NCI-H2196 treated with DMSO at 0.1 percent for 48 hours (cell line): ENCODE results near the gene GLTPD2.

Experiments used
- DNase-seq: peaks from one replicate; lab custom pipeline; 2025; ENCODE audit not compliant: unreplicated experiment; lab: John Stamatoyannopoulos, UW

Gene GLTPD2

GRCh38 chr17:4771519-4772234 lies 17.1 kb upstream of the GLTPD2 start, which contains the start of gene TM4SF5:
TSS of gene TM4SF5 (plus strand) at chr17:4771886. CDS start at chr17:4771923, 37 bp downstream.
- DNase-seq, result no peak

GRCh38 chr17:4772235-4772613 lies 16.5 kb upstream of the GLTPD2 start:
- no peak for DNase-seq

GRCh38 chr17:4777969-4778760 lies 10.6 kb upstream of the GLTPD2 start:
- DNase-seq, result no peak

GRCh38 chr17:4780325-4780955 lies 8.3 kb upstream of the GLTPD2 start:
- DNase-seq, result no peak

- no peak for DNase-seq
These were observed 6.1 kb upstream of the GLTPD2 start for GRCh38 chr17:4782652-4783051.

- no peak for DNase-seq
These were observed 3.3 kb upstream of the GLTPD2 start for GRCh38 chr17:4785311-4786105.

- no peak for DNase-seq
These were observed 2.7 kb upstream of the GLTPD2 start, which contains the start of gene VMO1 for GRCh38 chr17:4786106-4786511. TSS of gene VMO1 (minus strand) at chr17:4786364. CDS start at chr17:4786352, 12 bp downstream.

GRCh38 chr17:4786516-4786915 lies 2.2 kb upstream of the GLTPD2 start:
- DNase-seq, result no peak

- no peak for DNase-seq
These were observed 481 bp upstream of the GLTPD2 start for GRCh38 chr17:4788159-4788806.

GRCh38 chr17:4789701-4789950 lies 862 bp downstream of the GLTPD2 start:
- DNase-seq, result no peak

- peak; percentile 34 for DNase-seq
These were observed 1.4 kb downstream of the GLTPD2 start for GRCh38 chr17:4789951-4790704.

GRCh38 chr17:4790705-4791088 lies 1.9 kb downstream of the GLTPD2 start:
- DNase-seq, result no peak

GRCh38 chr17:4795168-4795567 lies 6.4 kb downstream of the GLTPD2 start:
- no peak for DNase-seq

GRCh38 chr17:4796552-4796920 lies 7.8 kb downstream of the GLTPD2 start:
- DNase-seq, result no peak

GRCh38 chr17:4800462-4801196 lies 11.9 kb downstream of the GLTPD2 start:
- DNase-seq, result peak; percentile 45

- no peak for DNase-seq
These were observed 13.5 kb downstream of the GLTPD2 start, which contains the start of gene C17orf114 for GRCh38 chr17:4802228-4802627. TSS of gene C17orf114 (minus strand) at chr17:4802328.

- DNase-seq, result no peak
These were observed 17.7 kb downstream of the GLTPD2 start for GRCh38 chr17:4806456-4806776.

GRCh38 chr17:4806777-4807604 lies 18.2 kb downstream of the GLTPD2 start, which contains the start of gene PLD2:
TSS of gene PLD2 (plus strand) at chr17:4807152. CDS start at chr17:4807773, 621 bp downstream.
- DNase-seq, result peak; percentile 52
